Mammary epithelial cell (primary cell): ENCODE results near the gene ADAM11.
A peak's percentile ranks its signal among the peaks of the same experiment; 100 is the strongest.

Experiments used
- CTCF ChIP-seq, 2 donors: IDR thresholded peaks in 1 of 2; conservative IDR thresholded peaks in 1 of 2; 2 replicates each; pipeline ENCODE4 v1.5.1; 2011 to 2012; ENCODE audit warnings: inconsistent platforms in 2 of 2, low read length in 2 of 2, mild to moderate bottlenecking in 2 of 2, control low read depth in 1 of 2, low read depth in 1 of 2; ENCODE audit not compliant: insufficient read depth in 1 of 2; ENCODE audit errors: extremely low read depth in 1 of 2
- EZH2 ChIP-seq: IDR thresholded peaks from 2 replicates; pipeline ENCODE4 v1.6.1; 2012; ENCODE audit warnings: low read length, inconsistent platforms, borderline replicate concordance

DNA sequence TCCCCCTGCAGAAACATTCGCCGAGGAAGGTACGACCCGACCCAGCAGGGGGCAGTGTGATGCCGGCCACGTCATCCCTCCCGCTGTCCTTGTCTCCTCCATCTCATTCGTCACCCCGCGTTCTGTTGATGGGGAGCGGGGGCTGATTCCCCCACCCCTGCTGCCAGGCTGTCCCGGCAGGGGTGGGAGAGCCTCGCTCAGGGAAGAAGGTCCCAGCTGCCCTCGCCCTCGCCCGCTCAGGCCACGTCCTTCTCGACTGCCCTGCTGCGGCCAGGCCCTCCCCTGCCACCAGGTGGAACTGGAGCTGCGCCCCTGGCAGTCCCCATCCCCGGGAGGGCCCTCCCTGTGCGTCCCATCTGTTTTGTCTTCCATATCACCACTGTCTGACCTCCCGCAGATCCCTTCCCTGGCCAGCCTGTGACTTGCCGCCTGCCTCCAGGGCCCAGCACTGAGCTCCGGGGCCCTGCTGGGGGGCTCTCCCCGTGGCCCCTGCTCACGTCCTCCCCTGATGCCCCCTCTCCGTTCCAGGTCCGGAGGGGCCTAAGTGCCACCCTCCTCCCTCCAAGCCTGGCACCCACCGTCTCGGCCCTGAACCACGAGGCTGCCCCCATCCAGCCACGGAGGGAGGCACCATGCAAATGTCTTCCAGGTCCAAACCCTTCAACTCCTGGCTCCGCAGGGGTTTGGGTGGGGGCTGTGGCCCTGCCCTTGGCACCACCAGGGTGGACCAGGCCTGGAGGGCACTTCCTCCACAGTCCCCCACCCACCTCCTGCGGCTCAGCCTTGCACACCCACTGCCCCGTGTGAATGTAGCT, 20.6 kb downstream of the ADAM11 start:
- TF ChIP-seq EZH2 (no peak), CTCF (conservative IDR thresholded peaks at IDR 0.05 in 1 of 2, IDR thresholded peaks at IDR 0.05 in 1 of 2; ENCODE audit: extremely low read depth in 1 of 2, insufficient read depth in 1 of 2, low read depth in 1 of 2, low read length in 2 of 2) (peak; percentile 71 to 87)
